HepG2 (cell line): ENCODE data around the gene MYO19. TPM values are rescaled to one million over a fixed set of nuclear protein-coding genes. Genes with fewer than 3 reads are reported as not detected.
A peak's percentile ranks its signal among the peaks of the same experiment; 100 is the strongest.

ENCODE experiments used
- ATAC-seq: fragments of 200-7000 bp; cut with Tn5 transposase; 3 replicates; pipeline ENCODE4 v1.9.1; 2020; ENCODE audit warnings: mild to moderate bottlenecking, moderate library complexity
- BruUV-seq: library from RNA; stranded (reverse); fragments of 400-500 nt; replicated peaks from 2 replicates; lab custom pipeline; 2021; lab: Mats Ljungman, UMichigan
- CTCF ChIA-PET: fragments of 300-600 bp; formaldehyde crosslinking; extraction: SDS; loops from one replicate; lab custom pipeline; 2021; ENCODE audit warnings: low total read pairs, inconsistent platforms, low intra/inter-chr PET ratio; lab: Yijun Ruan, JAX
- POLR2A ChIA-PET: fragments of 350-600 bp; sonication (Branson Sonifier 250); formaldehyde crosslinking; loops from one replicate; lab custom pipeline; 2020; ENCODE audit warnings: antibody characterized with exemption, inconsistent platforms; lab: Yijun Ruan, JAX
- DNase-seq: peaks from one replicate; pipeline ENCODE4 v3.0.0-alpha.2; 2015; ENCODE audit warnings: low spot score
- FAIRE-seq: peaks from 3 replicates; lab custom pipeline; 2011; peaks lifted over from hg19 to GRCh38; lab: Jason Lieb, UNC
- H2AFZ ChIP-seq: one replicate; pipeline ENCODE4 v1.6.1; 2011; ENCODE audit warnings: low read length, inconsistent platforms
- H3K27ac ChIP-seq: fragments of 300-600 bp; 3 replicates; pipeline ENCODE4 v1.8.0; 2011; ENCODE audit warnings: mixed run types, mild to moderate bottlenecking, mixed read lengths, low read length, inconsistent platforms; ENCODE audit not compliant: insufficient read depth; ENCODE audit errors: extremely low read length
- H3K27me3 ChIP-seq, 2 experiments: fragments of 200-600 bp in 1 of 2; 2 replicates in 1 of 2; 3 replicates in 1 of 2; pipeline versions ENCODE4 v1.6.0 to v1.8.0; 2011; ENCODE audit warnings: low read length in 2 of 2, mild to moderate bottlenecking in 2 of 2, moderate library complexity in 2 of 2, inconsistent platforms in 1 of 2; ENCODE audit not compliant: insufficient read depth in 2 of 2, control insufficient read depth in 1 of 2
- H3K36me3 ChIP-seq, 2 experiments: fragments of 200-600 bp in 1 of 2; replicated peaks in 1 of 2; 2 replicates in 1 of 2; 3 replicates in 1 of 2; pipeline versions ENCODE4 v1.5.1 to v1.8.0; 2011; ENCODE audit warnings: low read length in 2 of 2, inconsistent platforms in 1 of 2; ENCODE audit not compliant: insufficient read depth in 2 of 2, control insufficient read depth in 1 of 2
- H3K4me1 ChIP-seq: 2 replicates; pipeline ENCODE4 v1.5.1; 2012; ENCODE audit warnings: low read length, inconsistent platforms; ENCODE audit not compliant: insufficient read depth
- H3K4me2 ChIP-seq: 2 replicates; pipeline ENCODE4 v1.6.0; 2011; ENCODE audit warnings: low read depth, low read length, inconsistent platforms
- H3K4me3 ChIP-seq, 3 experiments: fragments of 200-600 bp in 1 of 3; sonication (generic), shearing (Covaris generic) in 1 of 3; replicated peaks in 1 of 3; 2 replicates each; pipeline ENCODE4 v1.5.1; 2011 to 2016; ENCODE audit warnings: low read length in 3 of 3, inconsistent platforms in 2 of 3, low read depth in 2 of 3, mild to moderate bottlenecking in 2 of 3, control low read depth in 1 of 3, mixed read lengths in 1 of 3; ENCODE audit not compliant: insufficient read depth in 1 of 3
- H3K79me2 ChIP-seq: one replicate; pipeline ENCODE4 v1.6.1; 2011; ENCODE audit warnings: low read length, inconsistent platforms; ENCODE audit not compliant: insufficient read depth
- H3K9ac ChIP-seq: 2 replicates; pipeline ENCODE4 v1.6.0; 2011; ENCODE audit warnings: mild to moderate bottlenecking, low read depth, low read length, inconsistent platforms; ENCODE audit not compliant: insufficient read depth
- H3K9me3 ChIP-seq: 2 replicates; pipeline ENCODE4 v1.5.1; 2012; ENCODE audit warnings: mild to moderate bottlenecking, low read length
- H4K20me1 ChIP-seq: 2 replicates; pipeline ENCODE4 v1.6.0; 2011; ENCODE audit warnings: inconsistent platforms, mild to moderate bottlenecking, low read length, moderate library complexity; ENCODE audit not compliant: insufficient read depth
- CEBPB ChIP-seq: IDR thresholded peaks from 2 replicates; pipeline ENCODE4 v1.6.1; 2011; ENCODE audit warnings: low read depth, low read length, improper control_type of control experiment, borderline replicate concordance
- KIAA2018 ChIP-seq: sonication (generic); formaldehyde crosslinking; IDR thresholded peaks from 2 replicates; pipeline ENCODE4 v1.5.0; 2020; ENCODE audit warnings: mild to moderate bottlenecking, missing genetic modification reagents, borderline replicate concordance
- MAFK ChIP-seq, 2 experiments: IDR thresholded peaks in 1 of 2; conservative IDR thresholded peaks in 1 of 2; 2 replicates each; pipeline ENCODE4 v1.6.1; 2011; ENCODE audit warnings: improper control_type of control experiment in 2 of 2, low read length in 2 of 2
- TOE1 ChIP-seq: sonication (generic); formaldehyde crosslinking; IDR thresholded peaks from 2 replicates; pipeline ENCODE4 v1.4.0; 2020; ENCODE audit warnings: mild to moderate bottlenecking, missing genetic modification reagents
- ZNF326 ChIP-seq: sonication (generic); formaldehyde crosslinking; IDR thresholded peaks from 2 replicates; pipeline ENCODE4 v1.4.0; 2020; ENCODE audit warnings: missing genetic modification reagents, borderline replicate concordance
- WGBS: methylation state at CpG from one replicate; pipeline ENCODE4 v1.1.6; 2017; ENCODE audit warnings: low lambda C conversion rate; 5-methylcytosine and 5-hydroxymethylcytosine counted together
- in situ Hi-C: cut with HindIII; loops from 2 replicates; pipeline ENCODE4 v1.10.0; 2017; ENCODE audit warnings: low pct_unique_long_range_greater_than_20kb; ENCODE audit not compliant: extremely low pct_ligation_motif_present
- intact Hi-C: fragments of 100-400 bp; cut with micrococcal nuclease; formaldehyde crosslinking; loops from one replicate; pipeline ENCODE4 v1.10.0; 2022; ENCODE audit not compliant: unreplicated experiment
- polyA plus RNA-seq, 8 experiments: library from polyadenylated mRNA; depleted of rRNA in 3 of 8; stranded (reverse) in 7 of 8; unstranded in 1 of 8; fragments of >200 nt; fragmentation: Illumina TruSeq in 4 of 8; extraction: Trizol in 4 of 8; gene quantifications; 2 replicates each; pipeline versions ENCODE4 v1.2.1 to v1.2.3, GENCODE V29; 2011 to 2016; ENCODE audit warnings: low read depth in 4 of 8, missing spikeins in 1 of 8, mixed read lengths in 1 of 8; ENCODE audit not compliant: insufficient read depth in 1 of 8
- total RNA-seq, 5 experiments: library from RNA; depleted of rRNA; stranded (reverse); fragments of >200 nt; fragmentation: Illumina TruSeq; extraction: Trizol; gene quantifications; 2 replicates each; pipeline ENCODE4 v1.2.3, GENCODE V29; 2016; ENCODE audit warnings: low read depth in 1 of 5
- TF ChIP-seq, protein P1 (sequence below): sonication (generic); formaldehyde crosslinking; IDR thresholded peaks from 2 replicates; pipeline ENCODE4 v1.4.0; 2020; ENCODE audit warnings: missing genetic modification reagents

Gene MYO19
- total and polyA plus RNA-seq, 2 of the 13 experiments (the other 11 are each of a cell fraction or from before 2014, with no cell fraction given): 75.7 to 82.3 TPM

- Histone ChIP-seq H3K9ac (no peak overlapping the region), H3K27ac (no peak overlapping the region), H3K9me3 (no peaks in the 10 kb centered on the region), H2AFZ (no peak overlapping the region), H3K4me3 (no peak overlapping the region), H3K36me3 (peaks cover 26 to 73% of the 10 kb centered on the region in 2 experiments), H3K4me1 (no peaks in the 10 kb centered on the region), H3K27me3 (no peaks in the 10 kb centered on the region), H3K4me2 (no peak overlapping the region), H3K79me2 (peaks cover 17% of the 10 kb centered on the region), H4K20me1 (no peaks in the 10 kb centered on the region)
- FAIRE-seq (no peak), ATAC-seq (no peak), DNase-seq (no peak)
- no peak for TF ChIP-seq TOE1 (CRISPR knock-in tag)
- TF ChIP-seq CEBPB: 0 out of 2 replicates have a peak, but pooled peaks have one; percentile 22
- ChIA-PET CTCF (no interaction called here), POLR2A (interaction anchor here (1.3 to 1.8 kb wide), 2 partner anchors 9 to 39 kb away, joined by 4 to 7 read pairs; partner anchors contain the start of genes MYO19, PIGW and ZNHIT3)
- WGBS: 77% methylated on average over 2 of the region's 3 CpGs
- intact Hi-C loops: no loop called here
- no TSS peak for BruUV-seq
- in situ Hi-C loops: loop anchor here (25.0 kb wide), 1 partner anchor 533 kb away; no protein-coding TSS in a partner anchor
These were observed 39.5 kb downstream of the MYO19 start for GRCh38 chr17:36495076-36495578.

DNA sequence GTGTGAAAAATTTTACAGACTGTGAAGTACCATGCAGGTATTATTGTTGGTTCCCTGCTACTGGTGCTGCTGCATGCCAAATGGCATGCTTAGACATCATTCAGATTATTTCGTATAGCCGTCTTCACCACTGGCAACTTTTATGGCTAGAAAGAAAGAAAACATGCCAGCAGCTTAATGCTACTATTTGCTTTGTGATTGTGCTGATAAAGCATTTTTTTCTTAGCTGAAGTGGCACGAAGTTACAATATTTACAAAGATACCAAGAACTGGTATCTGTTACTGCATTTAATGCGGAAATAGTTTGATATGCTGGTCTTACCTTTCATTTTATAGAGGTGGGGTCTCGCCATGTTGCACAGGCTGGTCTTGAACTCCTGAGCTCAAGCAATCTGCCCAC, 40.0 kb downstream of the MYO19 start:
- Histone ChIP-seq H3K4me1 (no peaks in the 10 kb centered on the region), H3K36me3 (peaks cover 26 to 73% of the 10 kb centered on the region in 2 experiments), H3K9me3 (no peaks in the 10 kb centered on the region), H3K79me2 (peaks cover 21% of the 10 kb centered on the region), H2AFZ (no peak overlapping the region), H3K4me3 (no peak overlapping the region), H3K9ac (no peak overlapping the region), H4K20me1 (no peaks in the 10 kb centered on the region), H3K27ac (no peak overlapping the region), H3K4me2 (no peak overlapping the region), H3K27me3 (no peaks in the 10 kb centered on the region)
- in situ Hi-C loops (loop anchor here (25.0 kb wide), 1 partner anchor 532 kb away; no protein-coding TSS in a partner anchor), intact Hi-C loops (no loop called here)
- FAIRE-seq: no peak
- no TSS peak for BruUV-seq
- DNase-seq: no peak
- POLR2A ChIA-PET: interaction anchor here (1.3 to 1.8 kb wide), 2 partner anchors 8 to 40 kb away, joined by 4 to 7 read pairs; partner anchors contain the start of genes MYO19, PIGW and ZNHIT3
- ATAC-seq: no peak
- CTCF ChIA-PET: no interaction called here
- 92% methylated on average over 5 of the region's 5 CpGs for whole genome bisulfite sequencing
- TF ChIP-seq ZNF326 (CRISPR knock-in tag) (no peak), KIAA2018 (CRISPR knock-in tag) (no peak), MAFK (conservative IDR thresholded peaks at IDR 0.05 in 1 of 2, IDR thresholded peaks at IDR 0.05 in 1 of 2; ENCODE audit: low read length in 2 of 2) (peak; percentile 98)
- TF ChIP-seq, protein P1, sequence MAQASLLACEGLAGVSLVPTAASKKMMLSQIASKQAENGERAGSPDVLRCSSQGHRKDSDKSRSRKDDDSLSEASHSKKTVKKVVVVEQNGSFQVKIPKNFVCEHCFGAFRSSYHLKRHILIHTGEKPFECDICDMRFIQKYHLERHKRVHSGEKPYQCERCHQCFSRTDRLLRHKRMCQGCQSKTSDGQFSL (CRISPR knock-in tag): no peak
